ENCODE measurements around the gene NQO2. TPM values are rescaled to one million over a fixed set of nuclear protein-coding genes. Genes with fewer than 3 reads are reported as not detected.
A peak's percentile ranks its signal among the peaks of the same experiment; 100 is the strongest.
"Not testable (repeated sequence)": the region's sequence is repeated elsewhere in the genome, so short reads cannot be mapped to it uniquely, and the experiment has no call there.

NQO2 gene
- total RNA-seq, 1 donor from 2014 or later: 5.7 TPM

- no peak overlapping the region for H3K27ac ChIP-seq (ENCODE audit: low read depth, low read length)
- H3K27me3 ChIP-seq (ENCODE audit: control insufficient read depth in 3 of 3, insufficient read depth in 3 of 3, low read length in 3 of 3): no peaks in the 10 kb centered on the region
- peaks cover 2 to 5% (median 5%) of the 10 kb centered on the region in 3 donors for H3K4me1 ChIP-seq (ENCODE audit: control insufficient read depth in 3 of 3, insufficient read depth in 3 of 3, low read length in 3 of 3)
- H3K36me3 ChIP-seq (ENCODE audit: control insufficient read depth in 3 of 3, insufficient read depth in 3 of 3, low read length in 3 of 3): no peaks in the 10 kb centered on the region
- no peak overlapping the region for H3K4me3 ChIP-seq (ENCODE audit: low read length in 3 of 3)
- no peak overlapping the region for H3K9ac ChIP-seq (ENCODE audit: low read depth in 1 of 3, low read length in 3 of 3)
- no peaks in the 10 kb centered on the region for H3K9me3 ChIP-seq (ENCODE audit: control insufficient read depth in 3 of 3, low read length in 3 of 3)
Observed at GRCh38 chr6:3046295-3046694, 46.6 kb downstream of the NQO2 start.

GRCh38 chr6:3048009-3048408 lies 48.3 kb downstream of the NQO2 start:
- H3K27ac ChIP-seq (ENCODE audit: low read depth, low read length); H3K4me1 ChIP-seq (ENCODE audit: control insufficient read depth in 3 of 3, insufficient read depth in 3 of 3, low read length in 3 of 3); H3K9me3 ChIP-seq (ENCODE audit: control insufficient read depth in 3 of 3, low read length in 3 of 3); H3K36me3 ChIP-seq (ENCODE audit: control insufficient read depth in 3 of 3, insufficient read depth in 3 of 3, low read length in 3 of 3); H3K9ac ChIP-seq (ENCODE audit: low read depth in 1 of 3, low read length in 3 of 3); H3K27me3 ChIP-seq (ENCODE audit: control insufficient read depth in 3 of 3, insufficient read depth in 3 of 3, low read length in 3 of 3); H3K4me3 ChIP-seq (ENCODE audit: low read length in 3 of 3): not testable (repeated sequence)

- no peak overlapping the region for H3K9ac ChIP-seq (ENCODE audit: low read depth in 1 of 3, low read length in 3 of 3)
- no peaks in the 10 kb centered on the region for H3K9me3 ChIP-seq (ENCODE audit: control insufficient read depth in 3 of 3, low read length in 3 of 3)
- no peaks in the 10 kb centered on the region for H3K27me3 ChIP-seq (ENCODE audit: control insufficient read depth in 3 of 3, insufficient read depth in 3 of 3, low read length in 3 of 3)
- peaks cover 10 to 12% (median 11%) of the 10 kb centered on the region in 3 donors for H3K4me1 ChIP-seq (ENCODE audit: control insufficient read depth in 3 of 3, insufficient read depth in 3 of 3, low read length in 3 of 3)
- H3K4me3 ChIP-seq (ENCODE audit: low read length in 3 of 3): peak overlapping the region in 2 of 3 donors; percentile 51 to 71
- H3K27ac ChIP-seq (ENCODE audit: low read depth, low read length): no peak overlapping the region
- no peaks in the 10 kb centered on the region for H3K36me3 ChIP-seq (ENCODE audit: control insufficient read depth in 3 of 3, insufficient read depth in 3 of 3, low read length in 3 of 3)
Observed at GRCh38 chr6:3052481-3053230, 53.0 kb downstream of the NQO2 start.

GRCh38 chr6:3053231-3053508 lies 53.5 kb downstream of the NQO2 start:
- Histone ChIP-seq H3K4me1 (ENCODE audit: control insufficient read depth in 3 of 3, insufficient read depth in 3 of 3, low read length in 3 of 3) (peaks cover 10 to 12% (median 11%) of the 10 kb centered on the region in 3 donors), H3K9me3 (ENCODE audit: control insufficient read depth in 3 of 3, low read length in 3 of 3) (no peaks in the 10 kb centered on the region), H3K27ac (ENCODE audit: low read depth, low read length) (no peak overlapping the region), H3K27me3 (ENCODE audit: control insufficient read depth in 3 of 3, insufficient read depth in 3 of 3, low read length in 3 of 3) (no peaks in the 10 kb centered on the region), H3K4me3 (ENCODE audit: low read length in 3 of 3) (peak overlapping the region; percentile 51 to 71 (median 64)), H3K9ac (ENCODE audit: low read depth in 1 of 3, low read length in 3 of 3) (peak overlapping the region; percentile 33 to 70 (median 53)), H3K36me3 (ENCODE audit: control insufficient read depth in 3 of 3, insufficient read depth in 3 of 3, low read length in 3 of 3) (no peaks in the 10 kb centered on the region)

GRCh38 chr6:3054229-3055157 lies 54.8 kb downstream of the NQO2 start:
- not testable (repeated sequence) for H3K36me3 ChIP-seq (ENCODE audit: control insufficient read depth in 3 of 3, insufficient read depth in 3 of 3, low read length in 3 of 3); H3K9me3 ChIP-seq (ENCODE audit: control insufficient read depth in 3 of 3, low read length in 3 of 3); H3K27me3 ChIP-seq (ENCODE audit: control insufficient read depth in 3 of 3, insufficient read depth in 3 of 3, low read length in 3 of 3); H3K27ac ChIP-seq (ENCODE audit: low read depth, low read length)
- H3K4me1 ChIP-seq (ENCODE audit: control insufficient read depth in 3 of 3, insufficient read depth in 3 of 3, low read length in 3 of 3): peaks cover 10 to 12% (median 11%) of the 10 kb centered on the region in 3 donors
- peak overlapping the region; percentile 43 to 71 (median 64) for H3K4me3 ChIP-seq (ENCODE audit: low read length in 3 of 3)
- peak overlapping the region in 2 of 3 donors; percentile 33 to 53 for H3K9ac ChIP-seq (ENCODE audit: low read depth in 1 of 3, low read length in 3 of 3)

- H3K36me3 ChIP-seq (ENCODE audit: control insufficient read depth in 3 of 3, insufficient read depth in 3 of 3, low read length in 3 of 3); H3K9me3 ChIP-seq (ENCODE audit: control insufficient read depth in 3 of 3, low read length in 3 of 3); H3K9ac ChIP-seq (ENCODE audit: low read depth in 1 of 3, low read length in 3 of 3); H3K27me3 ChIP-seq (ENCODE audit: control insufficient read depth in 3 of 3, insufficient read depth in 3 of 3, low read length in 3 of 3); H3K4me3 ChIP-seq (ENCODE audit: low read length in 3 of 3); H3K27ac ChIP-seq (ENCODE audit: low read depth, low read length): not testable (repeated sequence)
- peaks cover 10 to 12% (median 11%) of the 10 kb centered on the region in 3 donors for H3K4me1 ChIP-seq (ENCODE audit: control insufficient read depth in 3 of 3, insufficient read depth in 3 of 3, low read length in 3 of 3)
Observed at GRCh38 chr6:3055158-3055499, 55.4 kb downstream of the NQO2 start.

GRCh38 chr6:3057063-3057770 lies 57.5 kb downstream of the NQO2 start:
- no peaks in the 10 kb centered on the region for H3K9me3 ChIP-seq (ENCODE audit: control insufficient read depth in 3 of 3, low read length in 3 of 3)
- H3K4me1 ChIP-seq (ENCODE audit: control insufficient read depth in 3 of 3, insufficient read depth in 3 of 3, low read length in 3 of 3): peaks cover 10 to 12% (median 11%) of the 10 kb centered on the region in 3 donors
- no peak overlapping the region for H3K4me3 ChIP-seq (ENCODE audit: low read length in 3 of 3)
- H3K9ac ChIP-seq (ENCODE audit: low read depth in 1 of 3, low read length in 3 of 3): no peak overlapping the region
- H3K36me3 ChIP-seq (ENCODE audit: control insufficient read depth in 3 of 3, insufficient read depth in 3 of 3, low read length in 3 of 3): no peaks in the 10 kb centered on the region
- H3K27me3 ChIP-seq (ENCODE audit: control insufficient read depth in 3 of 3, insufficient read depth in 3 of 3, low read length in 3 of 3): no peaks in the 10 kb centered on the region
- no peak overlapping the region for H3K27ac ChIP-seq (ENCODE audit: low read depth, low read length)

GRCh38 chr6:3058957-3059356 lies 59.3 kb downstream of the NQO2 start:
- H3K4me3 ChIP-seq (ENCODE audit: low read length in 3 of 3): no peak overlapping the region
- no peak overlapping the region for H3K27ac ChIP-seq (ENCODE audit: low read depth, low read length)

GRCh38 chr6:3060092-3060491 lies 60.4 kb downstream of the NQO2 start:
- H3K36me3 ChIP-seq (ENCODE audit: control insufficient read depth in 3 of 3, insufficient read depth in 3 of 3, low read length in 3 of 3); H3K4me3 ChIP-seq (ENCODE audit: low read length in 3 of 3): not testable (repeated sequence)

More at GRCh38 chr6:3058957-3059356, 59.3 kb downstream of the NQO2 start:
- no peaks in the 10 kb centered on the region for H3K9me3 ChIP-seq (ENCODE audit: control insufficient read depth in 3 of 3, low read length in 3 of 3)
- H3K9ac ChIP-seq (ENCODE audit: low read depth in 1 of 3, low read length in 3 of 3): no peak overlapping the region
- H3K4me1 ChIP-seq (ENCODE audit: control insufficient read depth in 3 of 3, insufficient read depth in 3 of 3, low read length in 3 of 3): peaks cover 7 to 9% (median 8%) of the 10 kb centered on the region in 3 donors
- no peaks in the 10 kb centered on the region for H3K36me3 ChIP-seq (ENCODE audit: control insufficient read depth in 3 of 3, insufficient read depth in 3 of 3, low read length in 3 of 3)
- no peaks in the 10 kb centered on the region for H3K27me3 ChIP-seq (ENCODE audit: control insufficient read depth in 3 of 3, insufficient read depth in 3 of 3, low read length in 3 of 3)

More at GRCh38 chr6:3060092-3060491, 60.4 kb downstream of the NQO2 start:
- H3K4me1 ChIP-seq (ENCODE audit: control insufficient read depth in 3 of 3, insufficient read depth in 3 of 3, low read length in 3 of 3): peaks cover 8 to 12% (median 10%) of the 10 kb centered on the region in 3 donors
- not testable (repeated sequence) for H3K9me3 ChIP-seq (ENCODE audit: control insufficient read depth in 3 of 3, low read length in 3 of 3); H3K27ac ChIP-seq (ENCODE audit: low read depth, low read length); H3K27me3 ChIP-seq (ENCODE audit: control insufficient read depth in 3 of 3, insufficient read depth in 3 of 3, low read length in 3 of 3); H3K9ac ChIP-seq (ENCODE audit: low read depth in 1 of 3, low read length in 3 of 3)

Data from skeletal muscle tissue (tissue), 4 donors.